Activated CD8-positive, alpha-beta T cell treated with anti-CD3 and anti-CD28 coated beads, Interleukin-2, amount 10 ng/mL, durations not matched to agents 7 days and 5 days (primary cell): Measurements from ENCODE around the gene ARSI. TPM values are rescaled to one million over a fixed set of nuclear protein-coding genes. Genes with fewer than 3 reads are reported as not detected.

ENCODE experiments used
- ATAC-seq: fragments of 150-1000 bp; cut with Tn5 transposase; one replicate; pipeline ENCODE4 v1.10.0; 2021; ENCODE audit warnings: moderate library complexity
- CTCF ChIA-PET: fragments of 350-600 bp; sonication (Branson Sonifier 250); formaldehyde crosslinking; loops from one replicate; lab custom pipeline; 2021; ENCODE audit warnings: antibody characterized with exemption; lab: Charles Lee
- POLR2A ChIA-PET: fragments of 350-600 bp; sonication (Branson Sonifier 250); formaldehyde crosslinking; loops from one replicate; lab custom pipeline; 2021; ENCODE audit warnings: antibody characterized with exemption; lab: Charles Lee
- DNase-seq: peaks from one replicate; pipeline ENCODE4 v3.0.0-alpha.2; 2020
- H3K27ac Mint-ChIP-seq: one replicate; pipeline ENCODE4 v1.8.0; 2021; ENCODE audit warnings: mild to moderate bottlenecking, mixed read lengths
- H3K27me3 Mint-ChIP-seq: one replicate; pipeline ENCODE4 v1.8.0; 2021; ENCODE audit warnings: low read depth, mixed read lengths
- H3K36me3 Mint-ChIP-seq: one replicate; pipeline ENCODE4 v1.8.0; 2021; ENCODE audit warnings: low read depth, mixed read lengths
- H3K4me1 Mint-ChIP-seq: one replicate; pipeline ENCODE4 v1.8.0; 2021; ENCODE audit warnings: low read depth, mixed read lengths
- H3K4me3 Mint-ChIP-seq: one replicate; pipeline ENCODE4 v1.8.0; 2021; ENCODE audit warnings: mild to moderate bottlenecking, mixed read lengths
- H3K9me3 Mint-ChIP-seq: one replicate; pipeline ENCODE4 v1.8.0; 2022; ENCODE audit warnings: mixed read lengths; ENCODE audit not compliant: insufficient read depth
- total RNA-seq, 2 experiments: library from RNA; stranded (reverse); gene quantifications; one replicate each; pipeline ENCODE4 v1.2.3, GENCODE V29; 2021

Gene ARSI
- total RNA-seq, 2 experiments from 2014 or later: not detected

DNA sequence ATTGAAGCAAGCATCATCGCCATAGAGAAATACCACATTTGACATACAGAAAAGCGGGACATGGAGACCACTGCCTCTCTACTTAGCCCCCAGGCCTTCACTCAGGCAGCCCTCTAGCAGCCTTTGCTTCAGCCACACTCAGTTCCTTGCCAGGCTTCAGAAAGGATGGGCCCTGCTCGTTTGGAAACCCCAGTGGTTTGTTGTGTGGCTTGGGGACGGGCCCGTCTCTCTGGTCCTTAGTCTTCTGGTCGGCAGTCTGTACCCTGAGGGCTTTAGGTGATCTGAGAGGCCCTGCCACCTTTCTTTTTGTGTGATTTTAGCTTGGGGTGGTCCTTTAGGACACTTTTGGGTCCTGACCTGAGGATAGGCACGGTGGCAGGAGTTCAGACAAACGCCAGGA, 21.1 kb upstream of the ARSI start:
- H3K4me3 Mint-ChIP-seq: no peak overlapping the region
- ChIA-PET POLR2A (no interaction called here), CTCF (no interaction called here)
- no peaks in the 10 kb centered on the region for H3K9me3 Mint-ChIP-seq
- no peak overlapping the region for H3K27ac Mint-ChIP-seq
- no peak for DNase-seq
- peaks cover 13% of the 10 kb centered on the region for H3K27me3 Mint-ChIP-seq
- no peak for ATAC-seq
- H3K4me1 Mint-ChIP-seq: no peaks in the 10 kb centered on the region
- H3K36me3 Mint-ChIP-seq: no peaks in the 10 kb centered on the region

DNA sequence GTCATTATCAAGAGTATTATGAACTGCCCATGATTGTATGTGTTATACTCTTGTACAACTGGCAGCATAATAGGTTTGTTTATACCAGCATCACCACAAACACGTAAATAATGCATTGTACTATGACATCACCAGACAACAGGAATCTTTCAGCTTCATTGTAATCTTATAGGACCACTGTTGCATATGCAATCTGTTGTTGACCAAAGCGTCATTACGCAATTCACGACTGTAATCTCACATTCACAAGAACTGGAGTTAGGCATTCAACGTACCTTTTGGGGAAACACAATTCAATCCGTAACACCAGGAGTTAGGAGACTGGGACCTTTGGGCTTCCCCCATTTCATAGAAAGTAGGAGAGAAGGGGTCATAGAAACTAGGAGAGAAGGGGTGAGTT, 20.4 kb upstream of the ARSI start:
- H3K4me1 Mint-ChIP-seq: no peaks in the 10 kb centered on the region
- no peaks in the 10 kb centered on the region for H3K36me3 Mint-ChIP-seq
- no peak overlapping the region for H3K27ac Mint-ChIP-seq
- ATAC-seq: no peak
- ChIA-PET CTCF (no interaction called here), POLR2A (no interaction called here)
- H3K9me3 Mint-ChIP-seq: no peaks in the 10 kb centered on the region
- no peak overlapping the region for H3K4me3 Mint-ChIP-seq
- DNase-seq: no peak
- H3K27me3 Mint-ChIP-seq: peaks cover 16% of the 10 kb centered on the region

DNA sequence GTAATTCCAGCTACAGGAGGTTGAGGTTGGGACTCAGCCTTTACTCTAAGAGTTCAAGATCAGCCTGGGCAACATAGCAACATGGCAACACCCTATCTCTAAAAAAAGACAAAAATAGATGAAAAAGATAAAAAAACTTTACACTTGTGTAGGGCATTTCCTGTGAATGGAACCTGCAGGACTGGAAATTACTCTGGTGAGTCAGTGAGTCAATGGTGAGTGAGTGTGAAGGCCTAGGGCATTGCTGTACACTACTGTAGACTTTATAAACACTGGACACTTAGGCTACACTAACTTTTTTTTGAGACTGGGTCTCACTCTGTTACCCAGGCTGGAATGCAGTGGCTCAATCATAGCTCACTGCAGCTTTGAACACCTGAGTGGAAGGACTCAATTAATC, 19.5 kb upstream of the ARSI start:
- no peak for ATAC-seq
- no peaks in the 10 kb centered on the region for H3K36me3 Mint-ChIP-seq

DNA sequence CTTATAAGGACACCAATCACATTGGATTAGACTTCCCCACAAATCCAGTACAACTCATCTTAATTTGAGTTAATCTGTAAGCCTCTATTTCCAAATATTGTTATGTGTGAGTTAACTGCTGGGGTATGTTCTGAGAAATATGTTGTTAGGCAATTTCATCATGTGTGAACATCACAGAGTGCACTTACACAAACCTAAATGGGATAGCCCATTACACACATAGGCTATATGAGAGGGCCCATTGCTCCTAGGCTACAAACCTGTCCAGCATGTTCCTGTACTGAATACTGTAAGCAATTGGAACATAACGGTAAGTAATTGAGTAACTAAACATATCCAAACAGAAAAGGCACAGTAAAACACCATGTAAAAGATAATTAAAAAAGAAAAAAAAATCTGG, 19.1 kb upstream of the ARSI start:
- Mint-ChIP-seq H3K4me1 (no peaks in the 10 kb centered on the region), H3K9me3 (no peaks in the 10 kb centered on the region), H3K36me3 (no peaks in the 10 kb centered on the region), H3K27me3 (peaks cover 10% of the 10 kb centered on the region), H3K27ac (no peak overlapping the region), H3K4me3 (no peak overlapping the region)
- no peak for DNase-seq
- no peak for ATAC-seq
- POLR2A ChIA-PET: no interaction called here
- CTCF ChIA-PET: interaction anchor here (1.2 kb wide), 1 partner anchor 11 kb away, joined by 4 read pairs; no protein-coding TSS in a partner anchor

More for the DNA sequence above, 19.5 kb upstream of the ARSI start:
- Mint-ChIP-seq H3K4me1 (no peaks in the 10 kb centered on the region), H3K4me3 (no peak overlapping the region), H3K9me3 (no peaks in the 10 kb centered on the region), H3K27ac (no peak overlapping the region), H3K27me3 (peaks cover 11% of the 10 kb centered on the region)
- POLR2A ChIA-PET: no interaction called here
- no peak for DNase-seq
- CTCF ChIA-PET: no interaction called here

DNA sequence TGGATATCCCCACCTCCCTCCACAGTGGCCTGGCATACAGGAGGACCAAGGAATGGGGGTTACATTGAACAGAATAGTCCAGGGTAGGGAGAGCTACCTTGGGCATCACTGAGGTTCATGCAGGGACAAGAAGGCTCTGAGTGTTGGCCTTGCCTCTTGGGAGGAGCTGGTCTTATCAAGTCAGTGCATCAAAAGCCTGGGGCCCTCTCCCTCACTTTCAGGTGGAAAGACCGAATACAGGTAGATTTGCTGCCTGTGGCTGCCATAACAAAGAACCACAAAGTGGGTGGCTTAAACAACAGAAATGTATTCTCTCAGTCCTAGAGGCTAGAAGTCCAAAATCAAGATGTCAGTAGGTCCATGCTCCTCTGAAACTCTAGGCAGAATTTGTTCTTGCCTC, 18.5 kb upstream of the ARSI start:
- Mint-ChIP-seq H3K9me3 (no peaks in the 10 kb centered on the region), H3K4me3 (no peak overlapping the region), H3K4me1 (no peaks in the 10 kb centered on the region), H3K27me3 (peaks cover 10% of the 10 kb centered on the region), H3K36me3 (no peaks in the 10 kb centered on the region), H3K27ac (no peak overlapping the region)
- ChIA-PET POLR2A (interaction anchor here (0.8 kb wide), 1 partner anchor 61 kb away, joined by 4 read pairs; no protein-coding TSS in a partner anchor), CTCF (interaction anchor here (0.9 to 1.2 kb wide), 2 partner anchors 11 to 30 kb away, joined by 3 to 4 read pairs; no protein-coding TSS in a partner anchor)
- ATAC-seq (no peak), DNase-seq (no peak)

DNA sequence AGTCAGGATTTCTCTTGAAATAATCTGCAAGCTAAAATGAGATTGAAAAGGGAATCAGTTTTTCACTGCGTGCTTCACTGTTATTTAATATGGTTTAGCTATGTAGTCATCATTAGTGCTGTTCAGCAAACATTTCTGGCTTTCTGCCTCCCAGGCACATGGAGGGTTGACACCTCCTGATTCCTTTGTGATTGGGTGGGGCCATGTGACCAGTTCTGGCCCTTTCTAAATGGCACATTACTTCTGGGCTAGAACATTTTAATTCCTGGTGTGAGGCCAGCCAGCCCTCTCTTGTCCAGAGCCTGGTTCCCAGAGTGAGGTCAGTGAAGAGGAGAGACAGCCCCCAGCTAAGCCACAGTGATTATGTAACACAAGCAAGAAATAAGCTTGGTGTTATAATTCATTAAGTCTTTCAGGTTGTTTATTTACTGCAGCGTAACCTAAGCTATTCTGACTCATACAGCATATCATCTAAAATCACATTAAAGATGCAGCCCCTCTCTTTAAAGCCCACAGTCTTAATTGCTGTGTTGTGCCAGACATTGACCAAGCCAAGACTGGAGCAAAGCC, 17.4 kb upstream of the ARSI start:
- Mint-ChIP-seq H3K27me3 (peaks cover 7% of the 10 kb centered on the region), H3K36me3 (no peaks in the 10 kb centered on the region), H3K9me3 (no peaks in the 10 kb centered on the region), H3K27ac (no peak overlapping the region), H3K4me3 (no peak overlapping the region), H3K4me1 (no peaks in the 10 kb centered on the region)
- ATAC-seq (no peak), DNase-seq (no peak)
- POLR2A ChIA-PET: interaction anchor here (0.8 to 1.0 kb wide), 2 partner anchors 63 to 622 kb away, joined by 4 read pairs; no protein-coding TSS in a partner anchor
- CTCF ChIA-PET: interaction anchor here (0.6 to 0.9 kb wide), 2 partner anchors 14 to 29 kb away, joined by 3 read pairs; no protein-coding TSS in a partner anchor

DNA sequence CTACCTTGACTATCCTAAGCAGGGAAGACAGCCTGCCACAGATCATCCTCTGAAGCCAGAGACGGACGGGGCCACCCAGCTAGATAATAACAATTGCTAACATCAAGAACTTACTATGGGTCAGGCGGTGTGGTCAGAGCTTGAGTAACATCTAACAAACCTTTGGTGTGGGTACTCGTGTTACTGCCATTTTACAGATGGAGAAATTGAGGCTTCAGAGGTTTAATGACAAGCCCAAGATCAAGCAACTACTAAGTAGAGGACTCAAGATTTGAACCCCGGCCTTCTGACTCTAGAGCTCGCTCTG, 16.7 kb upstream of the ARSI start:
- no peak overlapping the region for H3K4me3 Mint-ChIP-seq
- CTCF ChIA-PET: no interaction called here
- ATAC-seq (no peak), DNase-seq (no peak)
- POLR2A ChIA-PET: no interaction called here
- H3K9me3 Mint-ChIP-seq: no peaks in the 10 kb centered on the region
- no peaks in the 10 kb centered on the region for H3K36me3 Mint-ChIP-seq
- no peak overlapping the region for H3K27ac Mint-ChIP-seq
- H3K27me3 Mint-ChIP-seq: peaks cover 7% of the 10 kb centered on the region
- no peaks in the 10 kb centered on the region for H3K4me1 Mint-ChIP-seq

DNA sequence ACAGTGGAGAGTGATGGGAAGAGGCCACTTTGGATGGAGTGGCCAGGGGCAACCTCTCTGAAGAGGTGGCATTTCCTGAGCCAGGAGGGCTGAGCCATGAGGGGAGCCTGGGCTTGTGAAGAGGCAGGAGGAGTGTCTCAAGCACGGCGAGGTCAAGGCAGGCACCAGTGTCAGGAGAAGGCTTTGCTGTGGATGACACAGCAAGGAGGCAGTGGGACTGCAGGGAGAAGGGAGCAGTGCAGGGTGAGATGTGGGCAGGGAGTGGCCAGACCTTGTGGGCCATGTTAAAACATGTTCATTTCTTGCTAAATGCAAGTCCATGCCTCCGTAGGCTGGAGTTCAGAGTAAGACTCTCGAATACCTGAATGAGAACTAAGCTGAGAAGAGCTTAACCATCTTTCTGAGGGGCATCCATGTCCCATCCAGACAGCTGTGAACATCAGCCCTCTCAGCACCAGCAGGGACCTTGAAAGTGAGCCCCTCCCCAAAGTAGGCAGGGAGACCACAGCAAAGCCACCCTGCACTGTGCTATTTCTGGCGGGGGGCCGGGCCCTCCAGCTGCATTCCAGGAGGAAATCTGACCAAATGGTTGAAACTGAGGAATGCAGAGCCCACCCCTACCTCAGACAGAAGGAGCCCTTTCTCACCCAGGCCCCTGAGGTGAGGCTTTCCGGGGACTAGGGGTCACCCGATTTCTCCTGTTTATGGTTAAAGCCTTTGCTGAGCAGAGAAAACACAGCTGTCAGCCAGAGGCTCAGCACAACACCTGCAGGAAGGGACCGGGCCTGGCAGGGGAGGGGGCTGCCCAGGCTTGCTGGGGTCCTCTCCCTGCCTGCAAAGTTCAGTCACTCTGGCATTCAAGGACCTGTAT, 16.1 kb upstream of the ARSI start:
- ChIA-PET CTCF (no interaction called here), POLR2A (no interaction called here)
- peaks cover 4% of the 10 kb centered on the region for H3K4me1 Mint-ChIP-seq
- DNase-seq: no peak
- peaks cover 7% of the 10 kb centered on the region for H3K27me3 Mint-ChIP-seq
- no peaks in the 10 kb centered on the region for H3K9me3 Mint-ChIP-seq
- H3K36me3 Mint-ChIP-seq: no peaks in the 10 kb centered on the region
- no peak overlapping the region for H3K27ac Mint-ChIP-seq
- no peak overlapping the region for H3K4me3 Mint-ChIP-seq
- no peak for ATAC-seq

DNA sequence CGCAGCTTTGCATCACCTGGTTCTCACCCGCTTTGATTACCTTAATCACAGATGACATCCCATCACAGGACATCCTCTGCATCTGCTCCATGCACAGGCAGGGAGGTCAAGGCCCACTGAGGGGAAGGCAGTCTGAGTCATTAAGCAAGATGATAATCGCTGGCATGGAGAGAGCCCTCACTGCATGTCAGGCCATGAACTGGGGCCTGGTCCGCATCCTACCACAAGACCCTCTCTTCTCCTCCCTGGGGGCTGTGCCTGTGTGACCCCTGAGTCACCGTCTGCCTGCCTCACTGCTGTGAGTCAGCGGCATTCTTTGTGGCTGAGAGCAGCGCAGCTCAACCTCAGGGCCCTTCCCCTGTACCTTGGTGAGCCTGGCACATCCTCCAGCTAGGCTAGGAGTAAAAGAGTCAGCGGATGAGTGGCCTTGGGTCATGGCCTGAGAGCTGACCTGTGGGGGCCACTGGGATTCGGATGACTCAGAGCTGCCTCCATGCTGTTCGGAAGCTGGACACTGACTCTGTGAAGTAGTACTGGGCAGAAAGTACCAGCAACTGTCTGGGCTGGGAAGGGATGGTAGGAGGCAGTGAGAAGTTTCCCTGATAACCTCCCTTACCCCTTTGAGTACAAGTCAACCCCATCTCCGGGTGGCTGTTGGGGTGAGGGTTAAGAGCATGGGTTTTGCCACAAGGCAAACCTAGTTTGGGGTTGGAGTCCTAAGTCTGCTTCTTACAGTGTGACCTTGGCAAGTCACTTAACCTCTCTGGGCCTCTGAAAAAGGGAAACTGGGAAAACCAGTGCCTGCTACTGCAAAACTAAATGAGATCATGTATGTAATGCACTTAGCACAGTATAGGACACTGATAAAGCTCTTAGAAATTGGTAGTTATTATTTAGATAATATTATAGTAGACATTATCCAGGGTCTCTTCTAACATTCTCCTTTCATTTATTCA, 14.6 kb upstream of the ARSI start:
- no peak for ATAC-seq
- CTCF ChIA-PET: no interaction called here
- Mint-ChIP-seq H3K4me3 (no peak overlapping the region), H3K9me3 (no peaks in the 10 kb centered on the region), H3K27me3 (peaks cover 10% of the 10 kb centered on the region), H3K36me3 (no peaks in the 10 kb centered on the region), H3K27ac (no peak overlapping the region), H3K4me1 (peaks cover 6% of the 10 kb centered on the region)
- POLR2A ChIA-PET: no interaction called here
- no peak for DNase-seq

DNA sequence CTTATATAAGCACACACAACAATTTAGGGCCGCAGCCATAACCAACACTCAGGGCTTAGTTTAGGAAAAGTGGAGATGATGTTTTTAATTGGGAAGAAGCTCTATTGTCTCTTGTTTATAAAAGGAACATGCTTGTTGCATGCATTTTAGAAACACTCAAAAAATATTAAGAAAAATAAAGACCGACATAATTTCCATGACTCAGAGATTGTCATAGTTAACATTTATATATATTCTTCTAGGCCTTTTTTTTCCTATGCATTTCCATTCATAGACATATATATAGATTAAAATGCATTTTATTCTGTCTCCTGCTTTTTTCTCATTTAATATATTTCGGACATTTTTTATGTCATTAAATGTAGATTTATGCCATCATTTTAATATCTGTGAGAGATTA, 13.6 kb upstream of the ARSI start:
- CTCF ChIA-PET: no interaction called here
- no peaks in the 10 kb centered on the region for H3K9me3 Mint-ChIP-seq
- H3K4me3 Mint-ChIP-seq: no peak overlapping the region
- DNase-seq (no peak), ATAC-seq (no peak)
- peaks cover 10% of the 10 kb centered on the region for H3K27me3 Mint-ChIP-seq
- POLR2A ChIA-PET: no interaction called here
- H3K36me3 Mint-ChIP-seq: no peaks in the 10 kb centered on the region
- H3K4me1 Mint-ChIP-seq: peaks cover 6% of the 10 kb centered on the region
- no peak overlapping the region for H3K27ac Mint-ChIP-seq

DNA sequence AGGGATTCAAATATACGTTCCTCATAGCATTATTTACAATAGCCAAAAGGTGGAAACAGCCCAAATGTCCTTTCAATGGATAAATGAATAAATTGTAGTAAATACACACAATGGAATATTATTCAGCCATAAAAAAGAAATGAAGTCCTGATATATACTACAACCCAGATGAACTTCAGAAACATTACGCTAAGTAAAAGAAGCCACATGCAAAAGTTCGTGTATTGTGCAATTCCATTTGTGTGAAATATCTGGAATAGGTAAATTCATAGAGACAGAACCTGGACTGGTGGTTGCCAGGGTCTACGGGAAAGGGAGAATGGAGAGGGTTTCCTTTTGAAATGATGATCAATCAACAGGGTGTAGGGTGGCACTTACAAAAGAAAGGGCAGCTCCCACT, 12.5 kb upstream of the ARSI start:
- H3K4me3 Mint-ChIP-seq: no peak overlapping the region

More for the DNA sequence above, 12.5 kb upstream of the ARSI start:
- no peak overlapping the region for H3K27ac Mint-ChIP-seq
- no peaks in the 10 kb centered on the region for H3K9me3 Mint-ChIP-seq
- ChIA-PET POLR2A (no interaction called here), CTCF (no interaction called here)
- H3K27me3 Mint-ChIP-seq: peaks cover 12% of the 10 kb centered on the region
- no peak for ATAC-seq
- peaks cover 6% of the 10 kb centered on the region for H3K4me1 Mint-ChIP-seq
- no peak for DNase-seq
- H3K36me3 Mint-ChIP-seq: no peaks in the 10 kb centered on the region
